ENCODE data around the gene ZNF84. TPM values are rescaled to one million over a fixed set of nuclear protein-coding genes. Genes with fewer than 3 reads are reported as not detected.

The ZNF84 gene
- polyA plus RNA-seq, 1 experiment = 29.9 TPM

GRCh38 chr12:133061954-133062353, 24.6 kb downstream of the ZNF84 start:
- Histone ChIP-seq H3K27me3 (ENCODE audit: control insufficient read depth, insufficient read depth, low read length) (no peaks in the 10 kb centered on the region), H3K27ac (ENCODE audit: low read depth, low read length) (no peak overlapping the region), H3K9me3 (ENCODE audit: control insufficient read depth, insufficient read depth, low read length) (peaks cover 51% of the 10 kb centered on the region), H3K4me3 (ENCODE audit: low read depth, low read length) (no peak overlapping the region)
- POLR2A ChIA-PET = no interaction called here
- no peak for TF ChIP-seq CTCF (IDR thresholded peaks at IDR 0.05; ENCODE audit: low read depth, low read length)
- no peak for DNase-seq (ENCODE audit: low read depth, low spot score)
- CTCF ChIA-PET = no interaction called here

- no peak overlapping the region for H3K4me3 ChIP-seq (ENCODE audit: low read depth, low read length)
- ChIA-PET POLR2A (no interaction called here), CTCF (no interaction called here)
- no peak overlapping the region for H3K27ac ChIP-seq (ENCODE audit: low read depth, low read length)
- no peak for TF ChIP-seq CTCF (IDR thresholded peaks at IDR 0.05; ENCODE audit: low read depth, low read length)
- H3K9me3 ChIP-seq (ENCODE audit: control insufficient read depth, insufficient read depth, low read length) = peaks cover 52% of the 10 kb centered on the region
- no peak for DNase-seq (ENCODE audit: low read depth, low spot score)
- no peaks in the 10 kb centered on the region for H3K27me3 ChIP-seq (ENCODE audit: control insufficient read depth, insufficient read depth, low read length)
Measured at GRCh38 chr12:133063556-133063955, 26.2 kb downstream of the ZNF84 start.

GRCh38 chr12:133073836-133074235, 36.5 kb downstream of the ZNF84 start:
- POLR2A ChIA-PET = no interaction called here
- Histone ChIP-seq H3K4me3 (ENCODE audit: low read depth, low read length) (no peak overlapping the region), H3K27me3 (ENCODE audit: control insufficient read depth, insufficient read depth, low read length) (no peaks in the 10 kb centered on the region), H3K27ac (ENCODE audit: low read depth, low read length) (no peak overlapping the region), H3K9me3 (ENCODE audit: control insufficient read depth, insufficient read depth, low read length) (peaks cover 53% of the 10 kb centered on the region)
- no peak for TF ChIP-seq CTCF (IDR thresholded peaks at IDR 0.05; ENCODE audit: low read depth, low read length)
- DNase-seq (ENCODE audit: low read depth, low spot score) = no peak
- CTCF ChIA-PET = no interaction called here

GRCh38 chr12:133080026-133080367, 42.7 kb downstream of the ZNF84 start:
- H3K9me3 ChIP-seq (ENCODE audit: control insufficient read depth, insufficient read depth, low read length) = peaks cover 69% of the 10 kb centered on the region
- DNase-seq (ENCODE audit: low read depth, low spot score) = peak; percentile 99
- ChIA-PET POLR2A (interaction anchor here (0.6 to 1.6 kb wide), 5 partner anchors 50 to 193 kb away, joined by 4 to 9 read pairs (median 6); partner anchors contain the start of genes CHFR, ZNF10, ZNF268 and ZNF891), CTCF (no interaction called here)
- H3K27me3 ChIP-seq (ENCODE audit: control insufficient read depth, insufficient read depth, low read length) = no peaks in the 10 kb centered on the region
- peak overlapping the region; percentile 100 for H3K27ac ChIP-seq (ENCODE audit: low read depth, low read length)
- peak overlapping the region; percentile 83 for H3K4me3 ChIP-seq (ENCODE audit: low read depth, low read length)
- no peak for TF ChIP-seq CTCF (IDR thresholded peaks at IDR 0.05; ENCODE audit: low read depth, low read length)

- TF ChIP-seq CTCF (IDR thresholded peaks at IDR 0.05; ENCODE audit: low read depth, low read length) = peak; percentile 22; the same call in 1 of the 2 replicates
- CTCF ChIA-PET = no interaction called here
- peak; percentile 94 for DNase-seq (ENCODE audit: low read depth, low spot score)
- Histone ChIP-seq H3K27me3 (ENCODE audit: control insufficient read depth, insufficient read depth, low read length) (no peaks in the 10 kb centered on the region), H3K27ac (ENCODE audit: low read depth, low read length) (peak within 1 kb of the TSS; percentile 100), H3K4me3 (ENCODE audit: low read depth, low read length) (peak within 1 kb of the TSS; percentile 83), H3K9me3 (ENCODE audit: control insufficient read depth, insufficient read depth, low read length) (peaks cover 71% of the 10 kb centered on the region)
- POLR2A ChIA-PET = interaction anchor here (0.6 to 1.6 kb wide), 5 partner anchors 50 to 193 kb away, joined by 4 to 9 read pairs (median 6); partner anchors contain the start of genes CHFR, ZNF10, ZNF268 and ZNF891
Measured at GRCh38 chr12:133080368-133081158, 43.3 kb downstream of the ZNF84 start, which contains the start of gene ZNF140. Gene ZNF140 (plus strand): TSS chr12:133080923. CDS start chr12:133081321, 398 bp downstream.

Data from AG04450 (cell line).